Osteocyte (in vitro differentiated cells): ENCODE data around the gene FOXN3. TPM values are rescaled to one million over a fixed set of nuclear protein-coding genes. Genes with fewer than 3 reads are reported as not detected.

Experiments used
- DNase-seq: peaks from one replicate; pipeline ENCODE4 v3.0.0; 2021; ENCODE audit warnings: mixed read lengths; ENCODE audit not compliant: unreplicated experiment; ENCODE audit errors: extremely low spot score
- H3K27ac Mint-ChIP-seq: one replicate; pipeline ENCODE4 v1.8.0; 2021; ENCODE audit warnings: mild to moderate bottlenecking, mixed read lengths; ENCODE audit not compliant: unreplicated experiment
- H3K27me3 Mint-ChIP-seq: one replicate; pipeline ENCODE4 v1.8.0; 2021; ENCODE audit warnings: mixed read lengths; ENCODE audit not compliant: unreplicated experiment
- H3K36me3 Mint-ChIP-seq: one replicate; pipeline ENCODE4 v1.8.0; 2021; ENCODE audit warnings: mixed read lengths; ENCODE audit not compliant: unreplicated experiment
- H3K4me1 Mint-ChIP-seq: one replicate; pipeline ENCODE4 v1.8.0; 2021; ENCODE audit warnings: mixed read lengths; ENCODE audit not compliant: unreplicated experiment
- H3K4me3 Mint-ChIP-seq: one replicate; pipeline ENCODE4 v1.8.0; 2021; ENCODE audit warnings: mild to moderate bottlenecking, moderate library complexity, mixed read lengths; ENCODE audit not compliant: unreplicated experiment
- H3K9me3 Mint-ChIP-seq: one replicate; pipeline ENCODE4 v1.8.0; 2021; ENCODE audit warnings: mixed read lengths; ENCODE audit not compliant: unreplicated experiment
- CTCF ChIP-seq: fragments of 200-600 bp; sonication (generic); IDR thresholded peaks from 2 replicates; pipeline ENCODE4 v1.5.0; 2021; ENCODE audit warnings: antibody characterized with exemption, mild to moderate bottlenecking, moderate library complexity
- total RNA-seq: library from RNA; stranded (reverse); gene quantifications from 2 replicates; pipeline ENCODE4 v1.2.1, GENCODE V29; 2021

Gene FOXN3
- total RNA-seq, 1 donor from 2014 or later = 120 TPM

DNA sequence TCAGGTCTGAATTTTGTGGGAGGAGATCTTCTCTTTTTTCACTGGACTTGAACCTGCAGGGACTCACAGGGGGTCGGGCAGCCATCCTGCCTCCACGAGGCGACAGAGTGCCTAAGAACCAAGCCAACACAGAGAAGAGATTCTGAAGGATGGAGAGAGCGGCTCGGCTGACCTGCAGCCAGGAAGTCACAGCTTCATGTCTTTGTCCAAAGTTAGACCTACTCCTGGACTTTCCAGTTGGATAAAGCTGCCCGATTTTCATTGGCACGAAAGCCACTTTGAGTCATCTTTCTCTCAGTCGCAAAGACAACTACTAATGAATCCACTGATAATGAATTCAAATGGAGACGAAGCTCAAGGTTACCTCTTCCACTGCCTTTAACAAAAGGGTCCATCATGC, 106.8 kb downstream of the FOXN3 start:
- TF ChIP-seq CTCF = no peak
- Mint-ChIP-seq H3K9me3 (no peaks in the 10 kb centered on the region), H3K27ac (no peak overlapping the region), H3K36me3 (peaks cover 9% of the 10 kb centered on the region), H3K4me1 (peaks cover 14% of the 10 kb centered on the region), H3K27me3 (no peaks in the 10 kb centered on the region), H3K4me3 (no peak overlapping the region)
- DNase-seq = no peak

GRCh38 chr14:89309670-89310177, 107.3 kb downstream of the FOXN3 start:
- H3K36me3 Mint-ChIP-seq = peaks cover 4% of the 10 kb centered on the region
- H3K27me3 Mint-ChIP-seq = no peaks in the 10 kb centered on the region
- H3K9me3 Mint-ChIP-seq = no peaks in the 10 kb centered on the region
- no peak overlapping the region for H3K4me3 Mint-ChIP-seq
- no peak for DNase-seq
- peaks cover 19% of the 10 kb centered on the region for H3K4me1 Mint-ChIP-seq
- no peak overlapping the region for H3K27ac Mint-ChIP-seq
- TF ChIP-seq CTCF = no peak

GRCh38 chr14:89308232-89308959, 108.6 kb downstream of the FOXN3 start:
- DNase-seq = no peak
- H3K27me3 Mint-ChIP-seq = no peaks in the 10 kb centered on the region
- no peaks in the 10 kb centered on the region for H3K9me3 Mint-ChIP-seq
- no peak overlapping the region for H3K4me3 Mint-ChIP-seq
- peak overlapping the region; percentile 28 for H3K27ac Mint-ChIP-seq
- peaks cover 3% of the 10 kb centered on the region for H3K36me3 Mint-ChIP-seq
- H3K4me1 Mint-ChIP-seq = peaks cover 32% of the 10 kb centered on the region
- TF ChIP-seq CTCF = no peak

GRCh38 chr14:89307409-89307808, 109.6 kb downstream of the FOXN3 start:
- Mint-ChIP-seq H3K4me3 (no peak overlapping the region), H3K9me3 (no peaks in the 10 kb centered on the region), H3K27ac (peak overlapping the region; percentile 28), H3K36me3 (no peaks in the 10 kb centered on the region), H3K4me1 (peaks cover 42% of the 10 kb centered on the region), H3K27me3 (no peaks in the 10 kb centered on the region)
- no peak for DNase-seq
- no peak for TF ChIP-seq CTCF

DNA sequence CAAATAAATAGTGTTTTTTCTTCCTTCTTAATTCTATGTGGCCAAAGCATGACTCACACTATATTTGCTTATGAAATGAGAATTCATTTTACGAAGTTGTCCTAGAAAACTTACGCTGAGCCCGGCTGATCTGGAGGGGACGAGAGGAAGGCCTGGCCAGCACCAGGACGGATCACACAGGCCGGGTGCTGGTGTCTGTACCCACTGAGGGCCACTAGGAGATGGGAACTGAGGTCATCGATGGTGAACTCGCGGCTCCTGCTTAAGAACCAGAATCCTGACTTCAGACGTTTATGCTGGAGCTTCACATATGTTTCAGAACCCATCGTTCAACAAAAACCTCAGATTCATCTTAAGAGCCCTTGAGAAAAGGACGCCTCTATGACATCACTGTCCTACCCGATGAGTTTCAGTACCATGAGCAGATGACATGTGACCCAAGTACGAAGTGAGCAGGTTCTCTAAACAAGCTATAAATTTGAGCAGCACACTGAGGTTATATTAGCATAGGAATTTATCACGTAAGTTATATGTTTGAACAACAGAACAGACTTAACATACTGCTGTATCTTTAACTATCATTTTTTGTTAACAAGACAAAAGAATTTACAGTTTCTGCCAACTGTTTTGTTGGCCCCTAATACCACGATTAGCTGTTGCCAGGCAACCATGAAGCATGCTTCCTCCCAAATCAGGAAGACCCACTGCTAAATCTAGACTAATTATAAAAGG, 111.9 kb downstream of the FOXN3 start:
- no peaks in the 10 kb centered on the region for H3K9me3 Mint-ChIP-seq
- H3K27me3 Mint-ChIP-seq = no peaks in the 10 kb centered on the region
- H3K36me3 Mint-ChIP-seq = peaks cover 4% of the 10 kb centered on the region
- H3K4me3 Mint-ChIP-seq = peak overlapping the region; percentile 67
- TF ChIP-seq CTCF = no peak
- no peak for DNase-seq
- peaks cover 49% of the 10 kb centered on the region for H3K4me1 Mint-ChIP-seq
- H3K27ac Mint-ChIP-seq = peak overlapping the region; percentile 96
